HG02973 (cell line): ENCODE measurements around the gene SMG1.

Experiments used
- ATAC-seq: cut with Tn5 transposase; IDR thresholded peaks from one replicate; pipeline ENCODE4 v1.9.1; 2021; ENCODE audit warnings: moderate library complexity; ENCODE audit not compliant: unreplicated experiment

Gene SMG1

DNA sequence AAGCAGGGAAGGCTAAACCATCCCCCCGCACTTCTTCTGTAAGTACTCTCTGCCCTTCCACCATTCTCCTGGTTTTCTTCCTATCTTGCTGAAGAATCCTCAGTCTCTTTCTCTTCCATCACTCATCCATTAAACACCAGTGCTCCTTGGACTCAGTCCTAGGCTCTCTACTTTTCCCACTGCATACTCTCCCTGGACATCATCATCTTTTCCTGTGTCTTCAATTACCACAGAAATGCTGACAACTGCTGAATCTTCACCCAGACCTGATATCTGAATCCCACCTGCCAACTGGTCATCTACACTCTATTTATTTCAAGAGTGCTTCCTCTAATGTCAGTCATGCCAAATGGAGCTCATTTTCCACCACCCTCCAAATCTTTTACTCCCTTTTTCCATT lies 71.0 kb downstream of the SMG1 start:
- no peak for ATAC-seq

DNA sequence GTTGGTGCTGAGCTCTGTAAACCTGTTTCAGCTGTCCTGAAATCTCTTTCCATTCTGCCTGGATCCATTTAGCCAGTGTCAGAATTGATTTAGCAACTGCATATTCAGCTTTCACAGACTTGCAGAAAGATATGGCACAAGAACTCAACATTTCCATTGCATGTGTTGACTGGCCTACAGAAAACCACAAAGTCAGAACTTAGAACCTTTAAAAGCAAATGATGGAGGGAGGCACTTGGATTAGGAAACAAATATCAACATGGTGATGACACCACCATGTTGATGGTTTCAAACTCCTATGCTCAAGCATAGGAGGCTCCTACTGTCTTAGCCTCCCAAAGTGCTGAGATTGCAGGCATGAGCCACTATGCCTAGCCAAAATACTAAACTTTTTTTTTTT lies 72.5 kb downstream of the SMG1 start:
- no peak for ATAC-seq

DNA sequence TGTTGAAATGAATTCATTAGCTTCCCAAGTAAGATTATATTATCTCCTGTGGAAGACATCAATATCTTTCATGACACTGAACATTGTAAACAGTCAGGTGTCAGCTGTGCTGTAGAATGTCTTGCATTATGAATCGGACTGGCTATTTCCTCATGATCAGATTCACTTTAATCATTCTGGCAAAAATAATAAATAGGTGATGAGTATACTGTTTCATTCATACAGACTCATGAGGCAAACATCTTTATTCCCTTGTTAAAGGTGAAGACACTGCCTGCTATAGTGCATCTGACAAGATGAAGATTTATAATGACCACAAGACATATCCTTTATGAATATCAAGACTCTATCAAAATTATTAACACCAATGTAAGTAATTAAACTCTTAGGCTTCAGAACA lies 73.6 kb downstream of the SMG1 start:
- no peak for ATAC-seq

DNA sequence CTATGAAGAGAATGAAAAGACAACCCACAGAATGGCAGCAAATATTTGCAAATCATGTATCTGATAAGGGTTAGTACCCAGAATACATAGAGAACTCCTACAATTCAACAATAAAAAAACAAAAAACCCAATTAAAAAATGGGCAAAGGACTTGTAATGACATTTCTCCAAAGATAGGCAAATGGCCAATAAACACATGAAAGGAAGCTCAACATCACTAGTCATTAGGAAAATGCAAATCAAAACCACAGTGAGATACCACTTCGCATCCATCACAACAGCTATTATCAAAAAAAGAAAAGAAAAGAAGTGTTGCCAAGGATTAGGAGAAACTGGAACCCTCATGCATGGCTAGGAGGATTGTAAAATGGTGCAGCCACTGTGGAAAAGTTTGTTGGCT lies 79.8 kb downstream of the SMG1 start:
- ATAC-seq: no peak

DNA sequence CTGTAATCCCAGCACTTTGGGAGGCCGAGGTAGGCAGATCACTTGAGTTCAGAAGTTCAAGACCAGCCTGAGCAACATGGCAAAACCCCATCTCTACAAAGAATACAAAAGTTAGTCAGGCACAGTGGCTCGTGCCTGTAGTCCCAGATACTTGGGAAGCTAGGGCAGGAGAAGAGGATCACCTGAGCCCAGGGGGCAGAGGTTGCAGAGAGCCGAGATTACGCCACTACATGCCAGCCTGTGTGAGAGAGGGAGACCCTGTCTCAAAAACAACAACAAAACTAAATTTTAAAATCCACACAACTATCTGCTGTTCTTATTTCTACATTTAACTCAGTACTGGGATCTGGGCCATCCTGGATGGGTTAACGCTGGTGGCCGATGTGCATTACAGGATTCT lies 83.6 kb downstream of the SMG1 start:
- no peak for ATAC-seq

DNA sequence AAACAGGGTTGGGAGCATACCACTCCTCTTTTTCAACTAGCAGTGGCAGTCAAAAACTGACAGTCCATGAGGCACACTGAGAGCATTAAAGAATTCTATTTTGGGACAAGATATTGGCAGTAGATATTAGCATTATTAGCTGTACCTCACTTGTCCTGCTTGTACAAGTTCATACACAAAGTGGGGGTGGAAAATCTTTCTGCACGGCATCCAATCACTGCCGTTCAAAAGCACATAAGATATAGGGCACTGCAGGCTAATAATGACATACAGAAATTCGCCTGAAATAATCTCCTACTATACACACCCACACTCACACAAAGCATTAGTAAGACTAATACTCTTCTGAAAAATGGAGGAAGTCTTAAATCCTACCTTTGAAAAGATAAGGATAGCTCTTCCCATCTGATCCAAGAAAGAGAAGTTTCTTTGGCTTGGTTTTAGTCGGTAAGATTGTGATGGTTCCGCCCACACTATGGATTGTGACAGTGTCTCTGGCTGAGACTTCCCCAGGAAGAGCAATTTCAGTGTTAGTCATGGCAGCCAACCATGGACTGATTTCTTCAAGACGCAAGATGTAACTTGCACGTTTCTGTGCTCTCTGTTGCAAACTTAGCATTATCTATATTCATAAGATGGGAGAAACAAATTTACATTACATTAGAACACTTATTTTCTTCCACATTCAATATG lies 84.2 kb downstream of the SMG1 start:
- ATAC-seq: no peak

DNA sequence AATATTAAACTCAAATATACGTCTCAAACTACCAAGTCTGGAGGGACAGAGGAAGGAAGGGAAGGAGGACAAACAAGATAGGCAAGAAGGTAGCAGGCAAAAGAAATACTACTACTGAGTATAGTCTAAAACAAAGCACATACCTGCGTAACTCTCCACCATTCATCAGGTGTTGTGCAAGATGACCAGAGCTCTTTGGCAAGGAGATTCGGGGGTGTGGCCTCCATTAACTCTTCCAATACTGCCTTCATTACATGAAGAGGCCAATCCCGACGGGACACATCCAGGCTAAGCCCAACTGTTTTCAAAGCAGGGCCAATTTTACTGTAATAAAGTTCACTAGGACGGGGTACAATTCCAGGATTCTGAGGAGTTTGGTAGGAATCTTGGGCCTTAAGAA lies 86.7 kb downstream of the SMG1 start:
- ATAC-seq: no peak

DNA sequence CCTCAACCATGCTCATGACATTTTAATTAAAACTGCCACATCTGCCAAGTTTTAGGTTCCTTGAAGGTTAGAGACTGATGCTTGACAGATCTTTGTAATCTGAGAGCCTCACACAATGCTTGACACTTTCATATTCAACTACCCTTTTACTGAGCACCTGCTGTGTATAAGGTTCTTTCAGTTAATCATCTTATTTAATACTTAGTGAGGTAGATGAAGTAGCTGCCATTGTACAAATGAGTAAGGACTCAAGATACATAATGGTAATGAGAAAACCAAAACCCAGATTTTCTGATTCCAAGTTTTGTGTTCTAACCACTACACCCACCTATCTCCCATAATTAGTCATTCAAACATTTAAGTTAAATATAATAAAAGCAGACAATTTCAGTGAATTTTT lies 89.5 kb downstream of the SMG1 start:
- no peak for ATAC-seq

DNA sequence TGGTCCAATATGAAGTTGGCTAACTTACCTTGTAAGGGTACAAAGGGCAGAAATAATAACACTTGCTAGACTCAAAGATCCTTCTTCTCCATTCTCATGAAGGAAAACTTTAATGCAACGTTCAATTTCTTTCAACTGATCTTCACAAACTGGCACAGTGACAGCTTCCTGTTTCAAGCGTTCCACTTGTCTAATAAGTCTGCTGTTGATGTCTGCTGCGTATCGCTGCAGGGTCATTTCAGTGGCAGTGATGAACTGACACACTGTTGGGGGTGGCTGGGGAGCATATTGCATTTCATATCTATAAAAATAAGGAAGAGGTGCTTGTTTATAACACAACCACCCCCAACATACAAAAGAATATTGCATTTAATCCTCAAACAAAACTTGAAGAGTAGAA lies 91.3 kb downstream of the SMG1 start:
- no peak for ATAC-seq

DNA sequence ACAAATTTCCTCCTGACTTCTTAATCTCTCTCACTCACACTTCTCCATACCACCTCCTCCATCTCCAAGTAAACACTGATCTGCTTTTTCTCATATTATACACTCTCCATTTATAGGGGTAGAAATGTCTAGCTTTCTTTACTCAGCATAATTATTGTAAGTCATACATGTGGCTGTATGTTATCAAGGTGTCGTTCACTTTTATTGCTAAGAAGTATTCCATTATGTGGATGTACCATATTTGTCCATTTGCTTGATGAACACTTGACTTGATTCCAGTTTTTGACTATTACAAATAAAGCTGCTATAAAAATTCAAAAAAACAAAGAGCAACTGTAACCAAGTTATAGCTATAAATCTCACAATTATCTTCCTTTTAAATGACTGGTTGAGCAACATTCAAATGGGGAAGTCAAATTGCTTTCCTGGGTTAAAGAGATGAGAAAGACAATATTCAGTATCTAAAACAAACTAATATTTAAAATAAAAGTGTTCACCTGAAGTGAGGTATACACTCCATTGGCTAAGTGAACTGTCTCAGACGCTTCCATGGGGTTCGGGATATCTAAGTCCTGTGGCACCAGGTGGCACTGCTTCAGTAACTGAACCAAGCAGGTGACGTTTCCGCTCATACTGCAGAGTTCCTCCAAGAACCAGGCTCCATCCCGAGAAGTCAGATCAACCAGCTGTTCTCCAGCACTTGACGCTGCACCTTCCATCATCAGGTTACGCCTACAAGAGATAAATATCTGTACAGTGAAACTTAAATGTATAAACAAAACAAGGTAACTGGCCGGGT lies 92.3 kb downstream of the SMG1 start:
- no peak for ATAC-seq

DNA sequence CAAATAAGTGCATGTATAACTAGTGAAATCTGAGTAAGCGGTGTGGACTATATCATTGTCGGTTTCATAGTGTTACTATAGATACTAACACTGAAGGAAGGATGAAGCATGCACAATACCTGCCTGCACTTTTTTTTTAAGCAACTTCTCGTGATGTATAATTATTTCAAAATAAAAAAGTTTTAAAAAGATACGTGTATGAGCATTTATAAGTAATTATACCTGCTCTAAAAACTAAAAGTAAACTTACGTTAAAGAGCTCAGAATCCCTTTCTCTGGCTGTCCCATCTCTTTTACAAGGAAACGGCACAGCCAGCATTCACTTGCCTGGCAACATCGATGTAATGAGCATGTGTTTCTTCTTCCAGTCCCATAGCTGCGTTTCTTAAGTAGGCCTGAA lies 93.6 kb downstream of the SMG1 start:
- no peak for ATAC-seq

DNA sequence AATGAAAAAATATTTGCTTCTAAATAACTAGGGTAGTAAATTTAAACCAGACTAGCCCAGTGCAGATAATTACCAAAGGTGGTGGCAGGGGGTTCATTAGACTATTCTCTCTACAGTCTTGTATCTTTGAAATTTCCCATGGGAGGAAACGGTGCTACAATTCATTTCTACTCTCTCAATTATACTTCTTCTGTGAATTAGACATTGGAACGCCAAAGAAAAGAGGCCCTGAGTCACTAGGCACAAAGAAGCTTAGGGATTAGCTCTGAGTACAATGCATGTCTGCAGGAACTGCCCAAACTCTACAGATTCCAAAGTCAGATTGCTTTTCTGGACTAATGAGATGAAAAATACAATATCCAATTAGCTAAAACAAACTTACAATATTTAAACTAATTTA lies 94.2 kb downstream of the SMG1 start:
- ATAC-seq: no peak

DNA sequence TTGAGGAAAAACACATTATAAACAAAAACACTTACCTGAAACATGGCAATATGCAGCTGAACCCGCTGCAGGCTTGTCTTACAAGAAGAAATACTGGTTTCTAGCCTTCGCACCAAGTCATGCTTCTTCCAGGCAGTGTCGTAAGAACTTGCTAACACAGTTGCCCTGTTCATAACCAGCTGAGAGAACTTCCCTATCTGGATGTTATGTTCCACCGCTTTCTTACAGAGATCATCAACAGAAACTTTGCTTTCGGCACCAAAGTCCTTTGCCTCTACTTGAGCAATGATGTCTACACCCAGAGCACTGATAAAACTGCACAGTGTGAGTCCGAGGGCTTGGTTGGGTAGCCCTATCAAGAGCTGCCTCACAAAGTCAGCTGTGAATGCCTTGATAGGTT lies 97.0 kb downstream of the SMG1 start:
- ATAC-seq: no peak

DNA sequence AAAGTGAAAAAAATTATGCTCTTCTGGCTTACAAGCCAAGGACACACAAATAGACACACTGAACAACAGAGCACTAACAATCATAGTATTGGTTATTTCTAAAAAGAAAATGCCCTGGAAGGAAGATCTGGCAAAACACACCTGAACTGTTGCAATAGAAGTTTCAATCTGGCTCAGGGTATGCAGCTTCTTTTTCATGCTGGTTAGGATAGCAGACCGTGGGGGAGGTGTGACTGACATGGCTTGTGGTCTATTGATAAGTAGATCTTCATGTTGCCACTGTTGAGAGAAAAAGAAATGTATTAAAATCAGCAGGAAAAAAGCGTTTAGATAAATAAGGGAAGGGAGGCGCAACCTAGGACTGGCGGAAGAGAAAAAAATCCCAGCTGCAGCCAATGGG lies 98.3 kb downstream of the SMG1 start:
- ATAC-seq: no peak

DNA sequence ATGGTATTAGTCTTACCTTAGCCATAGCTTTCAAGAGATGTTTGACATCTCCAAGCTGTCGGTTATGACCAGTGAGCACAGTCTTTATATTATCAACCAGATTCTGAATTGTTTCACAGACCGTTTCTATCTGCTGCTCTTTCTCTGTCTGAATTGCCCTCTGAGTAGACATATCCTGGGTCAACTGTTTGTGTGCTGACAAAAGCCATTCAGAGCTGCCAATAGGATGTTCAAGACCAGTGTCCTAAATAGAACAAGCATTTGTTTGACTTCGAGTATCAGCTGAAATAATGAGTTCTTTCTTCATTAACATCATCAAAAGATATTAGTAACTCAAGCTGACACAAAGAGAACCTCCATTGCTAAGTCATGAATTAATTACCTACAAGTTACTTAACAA lies 109.9 kb downstream of the SMG1 start:
- no peak for ATAC-seq

DNA sequence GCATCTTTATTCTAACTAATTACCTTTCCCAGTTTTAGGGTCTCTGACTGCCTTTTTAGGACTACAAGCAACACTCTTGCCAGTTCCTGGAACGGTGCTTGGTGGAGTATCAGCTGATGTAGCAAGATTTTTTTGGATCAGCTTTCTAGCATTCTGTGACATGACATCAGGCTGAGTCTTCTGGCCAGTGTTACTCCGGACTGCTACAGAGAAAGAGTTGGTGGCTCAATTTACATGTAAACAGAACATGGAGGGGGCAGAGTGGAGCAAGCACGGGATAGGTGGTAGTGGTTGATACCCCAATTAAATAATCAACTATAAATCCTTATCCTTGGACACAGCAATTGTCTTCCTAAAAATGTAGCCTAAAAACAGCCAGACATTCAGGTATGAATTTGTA lies 114.3 kb downstream of the SMG1 start:
- ATAC-seq: no peak

DNA sequence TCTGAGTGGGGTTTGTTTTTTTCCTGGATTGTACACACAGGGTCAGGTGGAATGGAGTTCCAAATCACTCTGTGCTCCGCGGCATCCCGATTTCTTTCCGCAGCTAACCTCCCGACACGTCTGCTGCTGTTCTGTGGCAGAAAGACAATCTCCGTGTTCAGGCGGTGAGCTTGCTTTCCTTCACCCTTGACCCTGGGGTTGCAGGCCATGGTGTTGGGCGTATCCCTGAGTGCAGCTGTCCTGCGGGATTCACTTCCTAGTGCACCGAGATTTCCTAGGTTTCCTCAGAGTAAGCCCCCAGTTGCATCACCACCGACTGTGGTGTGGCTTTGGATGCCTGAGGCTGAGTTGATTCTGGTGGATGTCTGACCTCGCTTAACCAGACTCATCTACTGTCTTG lies 117.0 kb downstream of the SMG1 start:
- ATAC-seq: no peak

DNA sequence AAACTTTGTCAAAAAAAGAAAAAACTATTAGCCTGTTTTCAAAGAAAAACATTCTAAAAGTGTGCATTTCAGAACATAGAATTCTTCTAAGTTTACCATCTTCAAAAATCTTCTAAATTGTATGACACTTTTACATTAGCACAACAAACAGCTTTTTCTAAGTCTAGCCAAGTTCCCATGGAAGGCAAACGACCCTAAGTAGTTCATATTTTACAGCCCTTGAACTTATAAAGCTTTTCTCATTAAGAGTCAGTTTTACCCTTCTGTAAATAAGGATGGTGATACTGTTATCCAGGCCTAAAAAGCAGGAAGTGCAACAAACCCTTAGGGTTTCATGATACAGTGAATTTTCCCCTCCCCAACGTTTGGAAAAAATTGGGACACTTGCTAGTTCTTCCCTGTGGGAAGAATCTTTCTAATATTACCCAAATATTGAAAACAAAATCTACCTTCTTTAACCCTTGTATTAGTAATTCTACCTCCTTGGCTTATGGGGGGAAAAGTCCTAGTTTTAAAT lies 120.9 kb downstream of the SMG1 start:
- no peak for ATAC-seq

DNA sequence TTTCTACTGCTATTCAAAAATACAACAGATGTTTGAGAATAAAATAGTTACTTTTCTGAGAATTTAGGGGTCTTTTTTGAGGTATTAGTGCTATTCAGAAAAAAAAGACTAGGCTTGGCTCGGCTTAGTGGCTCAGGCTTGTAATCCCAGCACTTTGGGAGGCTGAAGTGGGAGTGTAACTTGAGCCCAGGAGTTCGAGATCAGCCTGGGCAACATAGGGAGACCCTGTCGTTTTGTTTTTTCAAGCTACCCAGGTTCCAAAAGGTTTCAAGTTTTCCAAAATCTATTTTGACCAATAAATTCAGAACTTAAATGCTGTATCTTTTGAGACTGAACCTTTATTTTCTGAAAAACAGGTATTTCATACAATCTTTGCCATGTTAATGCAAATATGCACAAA lies 121.7 kb downstream of the SMG1 start:
- no peak for ATAC-seq

DNA sequence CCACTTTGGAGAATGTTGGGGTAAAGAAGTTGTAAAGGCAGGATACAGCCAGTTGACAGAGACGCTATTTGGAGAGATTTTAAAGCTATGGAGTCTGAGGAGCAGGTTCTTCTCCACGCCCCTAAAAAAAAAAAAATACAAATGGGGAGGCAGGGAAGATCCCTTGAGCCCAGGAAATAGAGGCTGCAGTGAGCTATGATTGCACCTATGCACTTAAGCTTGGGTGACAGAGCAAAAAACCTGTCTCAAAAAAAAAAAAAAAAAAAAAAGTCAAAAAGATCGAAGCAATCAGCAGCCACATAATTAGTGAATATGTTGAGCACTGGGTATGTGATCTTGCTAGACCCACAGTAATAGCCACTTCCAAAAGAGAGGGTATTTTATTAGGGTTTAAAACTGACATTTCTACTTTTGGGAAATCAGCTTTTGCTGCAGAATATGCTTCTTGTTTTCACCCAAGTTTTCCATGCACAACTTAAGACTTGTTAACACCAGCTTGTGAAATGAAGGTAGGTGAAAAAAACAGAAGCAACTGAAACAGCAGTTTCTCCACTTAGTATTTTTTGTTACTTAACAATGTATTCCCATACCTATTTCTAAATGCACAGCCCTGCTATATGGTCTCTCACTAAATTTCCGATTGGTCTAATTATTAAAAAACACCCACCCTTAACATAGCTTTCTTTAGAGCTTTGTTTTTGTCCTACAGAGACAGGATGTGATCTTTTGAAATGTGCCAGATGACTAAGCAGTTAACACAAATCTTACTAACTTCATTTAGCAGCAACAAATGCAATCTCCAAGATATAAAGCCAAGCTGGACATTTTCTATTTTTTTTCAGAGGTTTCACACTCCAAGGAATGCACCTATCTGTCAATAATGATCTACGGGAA lies 122.4 kb downstream of the SMG1 start:
- no peak for ATAC-seq

DNA sequence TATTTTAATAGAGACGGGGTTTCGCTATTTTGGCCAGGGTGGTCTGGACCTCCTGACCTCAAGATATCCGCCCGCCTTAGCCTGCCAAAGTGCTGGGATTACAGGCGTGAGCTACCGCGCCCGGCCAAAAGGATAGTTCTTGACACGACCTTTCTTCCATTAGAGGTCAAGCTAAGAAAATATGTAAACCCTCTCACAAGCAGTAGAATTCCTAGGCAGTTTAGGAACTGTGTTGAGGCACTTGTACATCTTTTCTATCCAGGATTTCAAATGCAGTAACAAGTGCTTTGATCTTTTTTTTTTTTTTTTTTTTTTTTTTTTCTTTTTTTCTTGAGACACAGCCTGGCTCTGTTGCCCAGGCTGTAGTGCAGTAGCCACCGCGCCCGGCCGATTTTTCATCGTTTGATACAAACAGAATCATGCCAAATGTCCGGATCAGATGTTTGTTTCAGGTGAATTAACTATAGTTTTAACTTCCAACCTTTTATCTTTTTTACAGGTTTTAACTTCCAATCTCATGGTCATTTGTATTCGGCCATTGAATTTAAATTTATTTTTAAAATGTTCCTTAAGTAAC lies 123.4 kb downstream of the SMG1 start:
- no peak for ATAC-seq
